ENCODE results near the gene BACE2.
"Not testable (repeated sequence)": the region's sequence is repeated elsewhere in the genome, so short reads cannot be mapped to it uniquely, and the experiment has no call there.

Gene BACE2

DNA sequence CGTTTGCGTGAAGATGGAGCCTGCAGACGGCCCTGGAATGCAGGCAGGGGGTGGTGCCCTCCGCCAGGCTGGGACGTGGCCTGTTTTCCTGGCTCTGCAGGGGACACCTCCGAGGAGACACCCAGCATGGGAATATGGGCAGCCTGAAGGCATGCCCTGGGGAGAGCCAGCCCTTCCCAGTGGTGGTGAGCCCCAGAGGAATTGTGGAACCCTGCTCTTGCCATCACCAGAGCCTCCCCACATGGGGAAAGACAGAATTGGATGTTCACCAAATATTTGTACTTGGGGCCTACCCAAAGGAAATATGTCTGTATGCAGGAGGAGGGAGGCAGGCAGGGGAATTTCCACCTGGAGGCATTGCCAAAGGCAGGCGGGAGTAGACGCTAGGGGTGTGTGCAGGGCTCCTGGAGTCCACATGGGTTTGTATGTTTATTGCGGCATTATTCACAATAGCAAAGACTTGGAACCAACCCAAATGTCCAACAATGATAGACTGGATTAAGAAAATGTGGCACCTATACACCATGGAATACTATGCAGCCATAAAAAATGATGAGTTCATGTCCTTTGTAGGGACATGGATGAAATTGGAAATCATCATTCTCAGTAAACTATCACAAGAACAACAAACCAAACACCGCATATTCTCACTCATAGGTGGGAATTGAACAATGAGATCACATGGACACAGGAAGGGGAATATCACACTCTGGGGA lies 70.3 kb downstream of the BACE2 start:
- not testable (repeated sequence) for DNase-seq (ENCODE audit: low spot score)

DNA sequence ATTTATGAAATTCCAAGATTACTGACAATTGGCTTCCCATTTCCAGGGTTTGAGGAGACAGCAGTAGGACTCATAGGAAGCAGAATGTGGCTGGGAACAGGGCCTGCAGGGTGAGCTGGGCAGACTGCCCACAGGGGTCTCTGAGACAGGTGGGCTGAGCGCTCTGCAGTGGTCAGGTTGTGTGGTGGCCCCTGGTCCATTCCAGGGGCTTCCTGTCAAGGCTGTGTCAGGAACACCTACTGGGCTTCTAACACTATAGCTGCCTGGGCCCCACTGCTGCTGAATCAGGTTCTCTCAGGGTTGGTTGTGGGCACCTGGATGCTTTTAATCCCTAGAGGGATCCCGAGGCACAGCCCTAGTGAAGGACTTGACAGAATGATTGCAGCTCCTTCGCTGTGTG lies 72.1 kb downstream of the BACE2 start:
- DNase-seq (ENCODE audit: low spot score): no peak

DNA sequence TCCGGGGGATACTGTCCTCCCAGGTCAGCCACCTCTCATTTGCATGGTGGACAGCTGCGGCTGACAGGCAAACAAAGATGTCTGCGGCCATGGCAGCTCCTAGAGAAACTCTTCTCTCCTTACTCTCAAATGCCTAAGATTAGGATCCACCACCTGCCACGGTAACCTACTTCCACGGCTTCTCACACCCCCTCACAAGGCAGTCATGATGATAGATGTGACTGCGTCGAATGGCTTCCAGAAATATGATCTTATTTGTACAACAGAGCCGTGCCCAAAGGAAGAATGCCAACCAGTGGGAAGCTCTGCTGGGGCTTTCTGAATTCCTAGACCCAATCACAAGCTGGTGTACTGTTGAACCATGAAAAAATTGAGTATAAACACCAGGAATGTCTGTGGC lies 73.4 kb downstream of the BACE2 start:
- DNase-seq (ENCODE audit: low spot score): no peak

DNA sequence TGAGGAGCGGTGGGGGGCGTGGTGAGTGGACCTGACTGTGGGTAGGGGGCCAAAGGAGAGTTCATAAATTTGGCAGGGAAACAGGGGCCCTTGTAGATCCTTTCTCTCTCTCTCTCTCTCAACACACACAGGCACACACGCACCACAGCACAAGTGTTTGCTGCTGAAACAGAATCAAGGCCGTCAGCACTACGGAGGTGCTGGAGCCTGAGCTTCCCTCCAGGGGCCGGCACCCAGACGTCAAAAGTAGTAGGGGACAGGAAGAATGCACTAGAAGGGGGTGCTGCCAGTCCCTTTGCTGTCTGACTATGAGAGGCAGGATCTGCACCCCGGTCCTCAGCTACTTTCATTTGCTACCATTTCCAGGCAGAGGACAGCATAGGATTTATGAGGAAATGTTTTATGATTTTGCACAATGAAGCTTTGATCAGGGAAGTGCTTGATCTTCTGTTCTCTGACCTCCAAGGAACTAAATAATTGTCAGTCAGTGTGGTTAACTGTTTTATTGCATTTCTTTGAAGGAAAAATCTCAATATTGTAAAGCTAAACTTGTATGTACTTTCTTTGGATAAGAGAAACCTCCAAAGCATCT lies 74.4 kb downstream of the BACE2 start:
- no peak for DNase-seq (ENCODE audit: low spot score)

DNA sequence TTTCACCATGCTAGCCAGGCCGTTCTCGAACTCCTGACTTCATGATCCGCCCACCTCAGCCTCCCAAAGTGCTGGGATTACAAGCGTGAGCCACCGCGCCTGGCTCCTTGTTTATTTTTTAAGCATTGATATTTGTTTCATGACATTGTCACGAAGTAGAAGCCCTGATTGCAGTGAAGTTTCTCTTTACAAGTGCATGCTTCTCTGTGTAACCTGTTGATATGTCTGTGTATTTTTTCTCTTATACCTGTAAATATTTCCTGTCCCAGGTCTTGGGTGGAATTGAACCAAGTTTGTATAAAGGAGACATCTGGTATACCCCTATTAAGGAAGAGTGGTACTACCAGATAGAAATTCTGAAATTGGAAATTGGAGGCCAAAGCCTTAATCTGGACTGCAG lies 75.1 kb downstream of the BACE2 start:
- no peak for DNase-seq (ENCODE audit: low spot score)

DNA sequence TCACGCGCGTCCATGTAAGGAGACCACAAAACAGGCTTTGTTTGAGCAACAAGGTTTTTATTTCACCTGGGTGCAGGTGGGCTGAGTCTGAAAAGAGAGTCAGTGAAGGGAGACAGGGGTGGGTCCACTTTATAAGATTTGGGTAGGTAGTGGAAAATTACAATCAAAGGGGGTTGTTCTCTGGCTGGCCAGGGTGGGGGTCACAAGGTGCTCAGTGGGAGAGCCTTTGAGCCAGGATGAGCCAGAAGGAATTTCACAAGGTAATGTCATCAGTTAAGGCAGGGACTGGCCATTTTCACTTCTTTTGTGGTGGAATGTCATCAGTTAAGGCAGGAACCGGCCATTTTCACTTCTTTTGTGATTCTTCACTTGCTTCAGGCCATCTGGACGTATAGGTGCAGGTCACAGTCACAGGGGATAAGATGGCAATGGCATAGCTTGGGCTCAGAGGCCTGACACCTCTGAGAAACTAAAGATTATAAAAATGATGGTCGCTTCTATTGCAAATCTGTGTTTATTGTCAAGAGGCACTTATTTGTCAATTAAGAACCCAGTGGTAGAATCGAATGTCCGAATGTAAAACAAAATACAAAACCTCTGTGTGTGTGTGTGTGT lies 76.4 kb downstream of the BACE2 start:
- not testable (repeated sequence) for DNase-seq (ENCODE audit: low spot score)

DNA sequence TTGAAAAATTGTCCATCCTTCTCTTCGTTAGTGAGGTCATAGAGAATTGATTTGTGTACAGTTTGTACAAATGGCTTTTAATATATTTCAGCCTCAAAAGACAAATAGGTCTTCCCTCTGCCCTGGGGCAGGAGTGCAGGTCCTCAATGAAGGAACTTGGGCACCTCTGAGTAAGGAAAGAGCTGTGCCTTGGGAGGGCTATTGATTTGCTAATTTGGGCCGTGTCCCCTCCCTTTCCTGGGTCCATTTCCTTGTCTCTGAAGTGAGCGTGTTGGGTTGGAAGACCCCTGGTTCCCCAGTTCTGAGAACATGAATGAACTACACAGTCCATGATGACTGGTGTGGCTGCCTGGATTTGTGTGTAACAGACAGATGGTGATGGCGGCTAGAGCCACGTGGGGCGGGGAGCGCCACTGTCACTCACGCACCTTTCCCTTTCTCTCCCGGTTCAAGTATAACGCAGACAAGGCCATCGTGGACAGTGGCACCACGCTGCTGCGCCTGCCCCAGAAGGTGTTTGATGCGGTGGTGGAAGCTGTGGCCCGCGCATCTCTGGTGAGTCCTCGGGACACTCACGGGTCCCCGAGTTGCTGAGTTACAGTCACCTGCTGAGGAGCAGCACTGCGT lies 77.7 kb downstream of the BACE2 start:
- DNase-seq (ENCODE audit: low spot score): no peak

DNA sequence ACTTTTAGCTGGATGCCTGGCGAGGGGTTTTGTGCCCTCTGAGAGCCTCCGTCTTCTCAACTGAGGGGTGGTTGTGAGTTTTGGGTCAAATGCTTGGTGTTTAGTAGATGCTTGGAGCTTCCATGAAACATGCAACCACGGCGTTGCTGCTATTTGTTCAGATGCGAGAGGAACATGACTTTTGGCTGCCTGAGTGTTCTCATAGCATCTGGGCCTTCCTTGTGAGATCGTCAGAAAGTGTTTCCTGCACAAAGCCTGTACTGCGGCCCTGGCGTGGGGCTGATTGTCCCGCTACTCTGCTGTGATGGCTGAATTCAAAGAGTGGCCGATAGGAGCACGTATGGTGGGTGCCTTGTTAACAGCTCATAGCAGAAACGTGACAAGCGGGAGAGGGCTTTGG lies 78.8 kb downstream of the BACE2 start:
- no peak for DNase-seq (ENCODE audit: low spot score)

DNA sequence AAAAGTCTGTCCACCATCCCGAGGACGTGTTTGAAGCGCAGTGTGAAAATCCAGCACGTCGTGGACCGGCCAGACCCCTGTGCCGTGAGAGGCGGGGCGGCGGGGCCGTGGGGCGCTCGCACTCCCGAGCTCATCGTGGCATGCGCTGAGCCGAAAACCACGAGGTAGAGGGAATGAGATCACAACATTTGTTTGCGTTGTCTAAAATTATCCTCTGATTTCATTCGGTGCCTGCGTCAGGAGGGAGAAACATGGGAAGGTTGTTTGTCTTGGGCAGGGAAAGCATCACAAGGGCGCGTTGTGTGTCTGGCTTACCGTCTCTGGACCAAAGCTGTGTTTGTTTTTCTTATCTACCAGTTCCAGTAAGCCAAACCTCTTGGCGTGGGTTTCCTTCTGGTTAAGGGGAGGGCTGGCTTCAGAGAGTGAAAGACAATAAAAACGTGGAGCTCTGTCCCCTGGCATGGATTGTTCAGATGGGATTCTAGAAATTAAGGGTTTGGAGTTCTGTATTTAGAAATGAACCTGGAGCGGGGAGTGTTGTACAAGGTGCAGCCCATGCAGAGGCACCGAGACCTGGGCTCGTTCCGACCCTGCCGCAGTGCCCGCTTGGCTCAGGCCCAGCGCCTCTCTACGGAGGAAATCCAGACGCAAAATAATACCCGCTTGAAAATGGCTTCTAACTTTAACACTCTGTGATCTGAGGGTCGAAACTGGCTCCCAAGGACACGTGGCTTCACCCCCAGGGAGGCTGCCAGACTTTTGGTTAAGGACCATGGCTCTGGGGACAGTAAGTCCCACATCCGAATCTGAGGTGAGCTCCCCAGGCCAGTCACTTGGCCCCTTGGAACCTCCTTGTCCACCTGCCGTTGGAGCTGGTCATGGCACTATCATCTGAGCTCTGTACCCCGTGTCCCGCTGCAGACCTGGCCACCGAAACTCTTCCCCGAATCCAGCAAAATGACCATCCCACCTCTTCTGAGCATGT lies 79.9 kb downstream of the BACE2 start:
- DNase-seq (ENCODE audit: low spot score): no peak

DNA sequence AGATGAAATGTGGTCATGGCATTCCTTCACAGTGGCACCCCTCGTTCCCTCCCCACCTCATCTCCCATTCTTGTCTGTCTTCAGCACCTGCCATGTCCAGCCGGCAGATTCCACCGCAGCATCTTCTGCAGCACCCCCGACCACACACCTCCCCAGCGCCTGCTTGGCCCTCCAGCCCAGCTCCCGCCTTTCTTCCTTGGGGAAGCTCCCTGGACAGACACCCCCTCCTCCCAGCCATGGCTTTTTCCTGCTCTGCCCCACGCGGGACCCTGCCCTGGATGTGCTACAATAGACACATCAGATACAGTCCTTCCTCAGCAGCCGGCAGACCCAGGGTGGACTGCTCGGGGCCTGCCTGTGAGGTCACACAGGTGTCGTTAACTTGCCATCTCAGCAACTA lies 81.5 kb downstream of the BACE2 start:
- no peak for DNase-seq (ENCODE audit: low spot score)

DNA sequence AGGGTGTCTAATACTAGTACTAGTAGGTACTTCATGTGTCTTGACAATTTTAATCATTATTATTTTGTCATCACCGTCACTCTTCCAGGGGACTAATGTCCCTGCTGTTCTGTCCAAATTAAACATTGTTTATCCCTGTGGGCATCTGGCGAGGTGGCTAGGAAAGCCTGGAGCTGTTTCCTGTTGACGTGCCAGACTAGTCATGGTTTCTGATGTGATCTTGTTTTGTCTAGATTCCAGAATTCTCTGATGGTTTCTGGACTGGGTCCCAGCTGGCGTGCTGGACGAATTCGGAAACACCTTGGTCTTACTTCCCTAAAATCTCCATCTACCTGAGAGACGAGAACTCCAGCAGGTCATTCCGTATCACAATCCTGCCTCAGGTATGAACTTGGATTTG lies 82.6 kb downstream of the BACE2 start:
- no peak for DNase-seq (ENCODE audit: low spot score)

DNA sequence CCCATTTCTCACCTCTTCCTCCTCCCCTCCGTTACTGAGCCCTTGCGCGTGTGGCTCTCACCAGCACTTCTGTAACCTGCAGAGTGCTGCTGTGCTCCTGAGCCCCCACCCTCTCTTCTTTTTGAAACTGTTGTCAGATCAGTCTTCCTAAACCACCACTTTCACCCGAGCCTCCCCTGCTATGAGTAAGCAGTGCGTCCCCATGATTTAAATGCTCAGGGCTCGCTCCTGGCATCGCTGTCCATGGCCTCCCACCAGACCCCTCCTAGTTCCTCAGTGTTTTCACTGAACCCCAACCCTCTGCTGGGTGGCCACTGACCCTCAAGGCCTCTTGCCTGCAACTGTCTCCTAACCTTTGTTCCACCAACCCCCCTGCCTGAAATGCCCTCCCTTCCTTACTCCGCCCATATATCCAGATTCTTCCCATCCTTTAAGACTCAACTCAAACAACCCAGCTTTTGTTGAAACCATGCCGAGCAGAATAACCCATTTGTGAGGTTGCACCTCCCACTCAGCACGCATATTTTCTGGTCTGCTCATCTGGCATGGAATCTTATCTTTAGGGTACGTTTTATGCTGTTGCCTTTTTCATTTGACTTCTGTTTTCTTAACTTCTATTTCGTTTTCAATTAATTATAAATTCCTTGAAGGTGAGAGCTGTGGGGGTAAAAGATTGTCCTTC lies 84.1 kb downstream of the BACE2 start:
- no peak for DNase-seq (ENCODE audit: low spot score)

DNA sequence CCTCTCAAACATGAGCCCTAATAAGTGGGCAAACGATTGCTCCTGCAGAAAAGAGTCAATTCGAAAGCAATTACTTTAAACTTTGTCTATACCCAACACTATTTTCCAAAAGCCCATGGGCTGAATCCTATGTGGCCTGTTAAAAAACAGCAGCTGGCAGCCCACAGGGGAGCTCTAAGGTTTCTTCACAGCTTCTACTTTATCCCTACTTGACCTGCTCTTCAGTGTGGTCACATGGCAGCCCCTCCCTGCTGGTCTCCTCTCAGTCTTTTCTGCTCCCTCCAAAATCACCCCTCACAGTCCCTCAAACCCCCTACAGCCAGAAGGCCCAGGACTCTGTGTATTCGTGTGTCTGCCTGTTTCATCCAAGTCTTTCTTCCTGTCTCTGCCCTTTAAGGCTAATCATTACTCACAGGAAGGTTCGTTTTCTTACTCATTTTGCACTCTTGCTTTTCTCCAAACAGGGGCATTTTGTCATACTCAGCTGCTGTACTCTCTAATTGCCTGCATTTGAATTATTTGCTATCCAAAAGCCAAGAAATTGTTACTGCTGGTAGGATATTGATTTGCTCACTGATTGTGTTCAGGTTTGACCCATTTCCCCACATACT lies 86.2 kb downstream of the BACE2 start:
- DNase-seq (ENCODE audit: low spot score): no peak

DNA sequence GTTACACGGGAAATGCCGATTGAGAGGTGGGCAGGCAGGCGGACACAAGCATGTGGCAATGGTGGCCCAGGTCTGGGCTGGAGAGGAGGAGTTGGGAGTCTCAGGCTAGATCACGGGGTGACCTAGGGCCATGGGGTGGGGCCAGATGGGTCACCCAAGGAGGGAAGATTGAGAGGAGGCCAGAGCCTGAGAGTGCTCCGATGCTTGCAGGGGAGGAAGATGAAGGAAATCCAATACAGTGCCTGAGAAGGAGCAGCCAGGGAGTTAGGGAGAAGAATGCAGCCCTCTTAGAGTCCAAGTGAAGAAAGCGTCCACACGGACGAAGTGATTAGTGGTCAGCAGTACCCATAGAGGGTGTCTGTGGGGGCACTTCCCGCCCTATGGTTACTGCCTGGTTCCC lies 87.2 kb downstream of the BACE2 start:
- DNase-seq (ENCODE audit: low spot score): no peak

DNA sequence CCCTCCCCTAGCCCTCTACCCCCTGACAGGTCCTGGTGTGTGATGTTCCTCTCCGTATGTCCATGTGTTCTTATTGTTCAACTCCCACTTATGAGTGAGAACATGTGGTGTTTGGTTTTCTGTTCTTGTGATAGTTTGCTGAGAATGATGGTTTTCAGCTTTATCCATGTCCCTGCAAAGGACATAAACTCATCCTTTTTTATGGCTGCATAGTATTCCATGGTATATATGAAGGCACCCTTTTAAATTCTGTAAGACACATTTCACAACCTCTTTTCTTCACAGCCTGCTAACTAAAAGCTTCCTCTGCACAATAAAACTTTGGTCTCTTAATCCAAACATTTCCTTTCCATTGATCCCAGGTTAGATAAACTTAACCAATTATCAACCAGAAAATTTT lies 88.3 kb downstream of the BACE2 start:
- DNase-seq (ENCODE audit: low spot score): not testable (repeated sequence)

DNA sequence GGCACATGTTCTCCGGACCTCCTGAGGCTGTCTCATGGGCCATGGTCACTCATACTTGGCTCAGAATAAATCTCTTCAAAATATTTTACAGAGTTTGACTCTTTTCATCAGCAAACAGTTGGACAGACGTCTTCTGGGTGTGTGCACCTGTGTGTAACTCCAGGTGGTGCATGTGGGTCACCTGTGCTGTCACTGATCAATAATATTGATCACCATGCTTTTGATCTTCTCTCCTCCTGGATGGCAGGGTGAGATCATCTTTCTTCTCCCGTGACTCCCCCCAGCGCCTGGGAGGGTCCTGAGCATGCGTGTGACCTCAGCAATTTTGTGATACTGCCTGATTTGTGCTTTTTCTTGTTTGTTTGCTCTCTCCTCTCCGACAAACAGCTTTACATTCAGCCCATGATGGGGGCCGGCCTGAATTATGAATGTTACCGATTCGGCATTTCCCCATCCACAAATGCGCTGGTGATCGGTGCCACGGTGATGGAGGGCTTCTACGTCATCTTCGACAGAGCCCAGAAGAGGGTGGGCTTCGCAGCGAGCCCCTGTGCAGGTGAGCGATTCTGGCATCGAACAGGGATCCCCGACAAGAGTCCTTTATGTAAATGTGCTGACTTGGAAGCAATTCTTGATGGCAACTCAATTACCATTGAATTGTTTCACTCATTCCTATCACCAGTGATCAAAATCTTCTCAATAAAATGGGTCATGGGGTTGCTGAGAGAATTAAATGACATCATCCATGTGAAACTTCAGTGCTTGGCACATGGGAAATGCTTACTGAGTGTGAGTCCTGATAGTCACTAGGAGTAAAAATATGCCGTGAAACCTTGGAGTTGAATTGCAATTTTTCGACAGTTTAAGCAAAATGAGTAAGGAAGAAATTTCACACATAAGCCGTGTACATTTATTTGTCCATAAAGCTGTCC lies 89.1 kb downstream of the BACE2 start:
- no peak for DNase-seq (ENCODE audit: low spot score)

DNA sequence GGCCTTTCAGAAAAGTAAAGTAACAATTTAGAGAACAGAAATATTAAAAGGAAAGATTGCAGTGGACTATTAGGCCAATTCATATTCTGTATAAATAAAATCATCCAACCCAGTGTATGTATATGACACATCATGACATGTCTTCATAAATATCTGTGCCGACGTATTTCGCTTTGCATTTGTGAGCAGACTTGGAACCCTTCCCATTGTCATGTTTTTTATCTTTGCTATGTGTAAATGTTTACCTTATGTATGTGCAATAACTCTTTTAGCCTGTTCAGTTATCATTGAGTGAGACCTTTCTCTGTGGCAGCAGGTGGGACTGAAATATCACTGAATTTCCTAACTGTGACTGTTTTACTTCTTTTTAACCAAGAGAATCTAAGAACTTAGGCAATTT lies 90.7 kb downstream of the BACE2 start:
- no peak for DNase-seq (ENCODE audit: low spot score)

DNA sequence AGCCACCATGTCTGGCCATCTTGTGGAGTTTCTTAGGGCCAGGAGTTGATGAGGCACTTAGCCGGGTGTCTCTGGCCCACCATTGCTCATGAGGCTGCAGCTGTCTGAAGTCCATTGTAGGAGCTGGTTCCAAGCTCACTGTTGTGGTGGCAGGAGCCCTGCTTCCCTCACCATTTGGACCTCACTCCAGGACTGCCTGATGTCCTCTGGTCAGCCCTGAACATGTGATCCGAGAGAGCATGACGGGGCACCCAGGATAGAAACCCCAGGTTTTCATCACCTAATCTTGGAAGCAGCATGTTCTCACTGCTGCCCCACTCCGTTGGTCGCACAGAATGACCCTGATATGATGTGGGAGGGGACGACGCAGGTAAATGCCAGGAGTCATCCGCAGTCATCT lies 92.5 kb downstream of the BACE2 start:
- no peak for DNase-seq (ENCODE audit: low spot score)

DNA sequence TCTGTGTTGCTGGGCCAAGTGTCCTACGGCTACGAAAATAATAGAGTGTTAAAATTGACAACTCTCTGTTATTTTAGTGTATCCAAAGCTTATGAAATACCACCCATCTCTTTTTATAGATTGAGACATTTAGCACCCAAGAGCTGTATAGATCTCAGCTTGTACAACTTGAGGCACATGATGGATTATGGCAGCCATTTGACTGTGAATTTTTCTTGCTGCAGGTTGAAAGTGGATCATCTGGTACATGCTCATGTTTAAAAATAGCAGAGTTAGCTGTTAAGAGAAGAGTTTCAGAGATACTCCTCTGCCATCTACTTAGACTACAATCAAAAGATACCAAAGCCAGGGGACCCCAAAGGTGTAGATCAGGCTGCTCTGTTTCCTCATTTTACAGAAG lies 99.4 kb downstream of the BACE2 start:
- DNase-seq (ENCODE audit: low spot score): no peak
